ENCODE measurements around the gene PRKCE.

GRCh38 chr2:46211461-46211860 is 560.0 kb downstream of the PRKCE start:
- TF ChIP-seq CTCF (IDR thresholded peaks at IDR 0.05) = no peak
- no peak for TF ChIP-seq POLR2A (IDR thresholded peaks at IDR 0.05)
